GM18507 (cell line): ENCODE data around the gene THOC5.
"Not testable (repeated sequence)": the region's sequence is repeated elsewhere in the genome, so short reads cannot be mapped to it uniquely, and the experiment has no call there.

Experiments
- DNase-seq: peaks from one replicate; pipeline ENCODE4 v3.0.0; 2011; ENCODE audit warnings: low read depth; ENCODE audit not compliant: insufficient read length; ENCODE audit errors: extremely low spot score
- FAIRE-seq: peaks from 2 replicates; lab custom pipeline; 2011; peaks lifted over from hg19 to GRCh38; lab: Jason Lieb, UNC

Gene THOC5

DNA sequence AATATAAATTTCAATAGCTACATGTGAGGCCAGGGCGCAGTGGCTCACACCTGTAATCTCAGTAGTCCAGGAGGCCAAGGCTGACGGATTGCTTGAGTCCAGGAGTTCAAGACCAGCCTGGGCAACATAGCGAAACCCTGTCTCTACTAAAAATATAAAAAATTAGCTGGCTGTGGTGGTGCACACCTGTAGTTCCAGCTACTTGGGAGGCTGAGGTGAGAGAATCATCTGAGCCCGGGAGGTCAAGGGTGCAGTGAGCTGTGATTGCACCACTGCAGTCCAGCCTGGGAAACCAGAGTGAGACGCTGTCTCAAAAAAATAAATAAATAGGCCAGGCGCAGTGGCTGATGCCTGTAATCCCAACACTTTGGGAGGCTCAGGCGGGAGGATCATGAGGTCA lies 13.0 kb upstream of the THOC5 start:
- not testable (repeated sequence) for DNase-seq, FAIRE-seq

DNA sequence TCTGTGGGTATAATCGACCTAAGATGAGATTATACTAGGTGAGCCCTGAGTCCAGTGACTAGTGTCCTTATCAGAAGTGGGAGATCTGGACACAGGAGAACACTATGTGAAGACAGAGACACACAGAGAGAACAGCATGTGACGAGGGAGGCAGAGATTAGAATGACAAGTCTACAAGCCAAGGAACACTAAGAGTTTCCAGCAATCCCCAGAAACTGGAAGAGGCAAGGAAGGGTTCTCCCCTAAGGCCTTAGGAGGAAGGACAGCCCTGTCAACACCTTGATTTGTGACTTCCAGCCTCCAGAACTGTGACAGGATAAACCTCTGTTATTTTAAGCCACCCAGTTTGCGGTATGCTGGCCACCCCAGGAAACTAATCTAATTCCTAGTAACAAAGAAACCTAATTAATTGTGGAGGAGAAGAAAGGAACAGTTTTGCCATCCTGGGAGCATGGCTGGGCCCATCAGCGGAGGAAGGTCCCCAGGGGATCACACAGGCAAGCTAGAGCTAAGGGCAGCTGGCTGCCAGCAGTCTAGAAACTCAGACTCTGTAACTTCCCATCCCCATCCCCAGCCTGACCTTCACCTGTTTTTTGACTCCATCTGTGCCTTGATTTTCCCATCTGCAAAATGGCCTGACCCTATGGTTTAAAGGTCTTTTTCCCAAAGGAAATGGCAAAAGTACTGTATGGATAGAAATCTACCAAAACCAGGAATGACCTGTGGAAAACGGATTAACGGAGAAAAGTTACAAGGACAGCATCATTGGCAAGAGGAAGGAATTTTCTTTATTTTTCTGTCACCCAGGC lies 10.3 kb upstream of the THOC5 start:
- FAIRE-seq (no peak), DNase-seq (no peak)

DNA sequence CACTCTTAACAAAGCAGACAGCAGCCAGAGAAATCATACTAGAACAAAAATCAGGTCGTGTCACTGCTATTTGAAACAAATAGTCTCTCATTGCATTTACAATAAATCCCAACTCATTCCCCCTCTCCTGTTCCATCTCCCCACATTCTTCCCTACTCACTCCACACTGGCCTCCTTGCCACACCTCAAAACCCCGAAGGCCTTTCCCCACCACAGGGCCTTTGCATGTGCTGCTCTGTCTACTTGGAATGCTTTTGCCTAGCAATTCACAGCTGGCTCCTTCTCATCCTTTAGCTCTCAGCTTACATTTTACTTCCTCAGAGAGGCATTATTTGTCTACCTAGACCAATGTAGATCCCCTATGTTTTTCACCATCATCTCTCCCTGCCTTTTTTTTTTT lies 6.3 kb upstream of the THOC5 start:
- DNase-seq (no peak), FAIRE-seq (no peak)

DNA sequence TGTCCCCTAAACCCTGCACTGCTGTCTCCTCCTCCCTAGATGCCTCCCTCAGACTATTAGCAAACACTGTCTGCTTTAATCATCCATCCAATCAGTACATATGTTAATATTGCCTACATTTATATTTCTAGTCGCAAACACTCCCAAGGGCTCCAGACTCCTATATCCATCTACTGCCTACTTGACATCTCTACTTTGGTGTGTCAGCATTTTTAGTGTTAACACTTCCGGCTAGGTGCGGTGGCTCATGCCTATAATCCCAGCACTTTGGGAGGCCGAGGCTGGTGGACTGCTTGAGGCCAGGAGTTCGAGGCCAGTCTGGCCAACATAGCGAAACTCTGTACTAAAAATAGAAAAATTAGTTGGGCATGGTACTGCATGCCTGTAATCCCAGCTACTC lies 5.5 kb upstream of the THOC5 start:
- FAIRE-seq, result no peak
- DNase-seq, result no peak

DNA sequence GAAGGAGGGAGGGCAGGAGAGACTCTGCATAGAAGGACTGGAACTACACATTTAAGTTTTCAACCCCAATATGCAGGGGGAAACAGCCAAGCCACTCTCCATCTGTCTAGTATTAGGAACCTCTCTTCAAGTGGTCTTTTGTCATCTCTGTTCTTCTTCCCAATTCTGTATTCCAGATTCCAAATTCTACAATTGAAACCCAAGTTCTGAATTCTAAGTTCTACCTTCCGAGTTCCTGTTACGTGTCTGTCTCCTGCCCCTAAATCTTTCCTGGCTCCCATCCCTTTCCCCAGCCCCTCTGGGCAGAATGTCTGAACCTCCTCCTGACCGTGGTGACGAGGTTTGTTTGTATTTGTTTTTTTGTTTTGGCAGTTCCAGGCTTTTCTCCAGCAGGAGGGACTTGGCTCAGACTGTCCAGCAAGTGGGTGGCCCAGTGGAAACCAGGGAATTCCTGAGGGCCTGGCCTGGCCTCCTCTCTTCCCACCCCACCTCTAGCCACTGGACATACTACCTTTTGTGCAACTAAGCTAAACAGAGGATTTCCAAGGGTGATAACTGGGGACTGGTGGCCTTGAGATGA lies 1.6 kb upstream of the THOC5 start:
- FAIRE-seq (no peak), DNase-seq (no peak)

DNA sequence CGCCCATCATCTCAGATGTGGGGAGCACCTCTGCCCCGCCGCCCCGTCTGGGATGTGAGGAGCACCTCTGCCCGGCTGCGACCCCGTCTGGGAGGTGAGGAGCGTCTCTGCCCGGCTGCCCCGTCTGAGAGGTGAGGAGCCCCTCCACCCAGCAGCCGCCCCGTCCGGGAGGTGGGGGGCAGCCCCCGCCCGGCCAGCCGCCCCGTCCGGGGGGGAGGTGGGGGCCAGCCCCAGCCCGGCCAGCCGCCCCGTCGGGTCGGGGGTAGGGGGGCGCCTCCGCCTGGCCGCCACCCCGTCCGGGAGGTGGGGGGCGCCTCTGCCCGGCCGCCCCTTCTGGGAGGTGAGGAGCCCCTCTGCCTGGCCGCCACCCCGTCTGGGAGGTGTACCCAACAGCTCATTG lies 1.2 kb downstream of the THOC5 start:
- not testable (repeated sequence) for FAIRE-seq, DNase-seq

DNA sequence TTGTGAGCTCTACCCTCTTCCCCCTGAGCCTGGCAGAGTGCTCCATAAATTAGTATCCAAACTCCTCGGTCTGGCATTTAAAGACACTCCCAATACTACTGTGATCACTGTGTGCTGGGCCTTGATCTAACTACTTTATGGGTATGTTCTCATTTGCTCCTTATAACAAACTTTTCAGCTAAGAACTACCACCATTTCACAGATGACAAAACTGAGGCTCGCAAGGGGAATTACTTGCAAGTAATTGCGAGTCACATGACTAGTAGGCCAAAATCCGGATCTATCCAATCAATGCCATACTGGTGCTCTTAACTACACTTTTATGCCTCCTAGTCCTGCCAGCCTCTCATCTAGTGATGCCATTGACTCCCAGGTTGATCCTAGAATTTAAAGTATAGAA lies 3.6 kb downstream of the THOC5 start:
- DNase-seq (no peak), FAIRE-seq (no peak)

DNA sequence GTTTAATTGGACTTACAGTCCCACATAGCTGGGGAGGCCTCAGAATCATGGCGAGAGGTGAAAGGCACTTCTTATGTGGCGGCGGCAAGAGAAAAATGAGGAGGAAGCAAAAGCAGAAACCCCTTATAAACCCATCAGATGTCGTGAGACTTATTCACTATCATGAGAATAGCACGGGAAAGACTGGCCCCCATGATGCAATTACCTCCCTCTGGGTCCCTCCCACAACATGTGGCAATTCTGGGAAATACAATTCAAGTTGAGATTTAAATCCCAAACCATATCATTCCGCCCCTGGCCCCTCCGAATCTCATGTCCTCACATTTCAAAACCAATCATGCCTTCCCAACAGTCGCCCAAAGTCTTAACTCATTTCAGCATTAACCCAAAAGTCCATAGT lies 8.5 kb downstream of the THOC5 start:
- not testable (repeated sequence) for DNase-seq, FAIRE-seq

DNA sequence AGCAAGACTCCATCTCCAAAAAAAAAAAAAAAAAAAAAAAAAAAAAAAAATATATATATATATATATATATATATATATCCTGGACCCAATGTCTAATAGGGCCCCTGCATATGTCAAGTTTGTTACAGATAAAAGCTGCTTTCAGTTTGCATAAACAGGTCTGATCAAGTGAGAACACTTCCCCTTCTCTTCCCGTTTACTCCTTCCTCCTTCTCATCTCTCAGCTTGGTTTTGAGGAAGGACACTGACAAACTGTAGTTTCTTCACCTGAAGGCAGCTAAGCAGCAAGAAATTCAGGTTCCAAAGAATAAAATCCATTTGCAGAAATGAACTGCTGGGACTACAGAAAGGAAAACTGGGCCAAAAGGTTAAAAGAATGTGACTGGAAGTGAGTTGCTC lies 11.7 kb downstream of the THOC5 start:
- FAIRE-seq, result no peak
- no peak for DNase-seq

DNA sequence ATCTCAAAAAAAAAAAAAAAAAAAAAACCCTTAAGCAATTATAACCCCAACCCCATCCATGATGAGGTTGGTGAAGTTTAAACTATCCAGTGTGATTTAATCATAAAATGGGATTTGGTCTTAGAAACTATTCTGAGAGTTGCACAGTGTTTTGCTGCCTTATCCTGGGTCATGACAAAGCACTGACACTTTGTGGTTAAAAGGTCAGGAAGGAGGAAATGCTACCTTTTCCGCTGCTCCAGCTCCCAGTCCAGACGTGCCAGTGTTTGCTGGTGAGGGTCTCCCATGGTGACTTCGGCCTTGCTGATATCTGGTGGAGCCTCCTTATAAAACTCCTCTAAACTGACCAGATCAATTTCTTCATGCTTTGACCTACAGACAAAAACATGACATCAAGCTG lies 14.5 kb downstream of the THOC5 start:
- no peak for DNase-seq
- no peak for FAIRE-seq

DNA sequence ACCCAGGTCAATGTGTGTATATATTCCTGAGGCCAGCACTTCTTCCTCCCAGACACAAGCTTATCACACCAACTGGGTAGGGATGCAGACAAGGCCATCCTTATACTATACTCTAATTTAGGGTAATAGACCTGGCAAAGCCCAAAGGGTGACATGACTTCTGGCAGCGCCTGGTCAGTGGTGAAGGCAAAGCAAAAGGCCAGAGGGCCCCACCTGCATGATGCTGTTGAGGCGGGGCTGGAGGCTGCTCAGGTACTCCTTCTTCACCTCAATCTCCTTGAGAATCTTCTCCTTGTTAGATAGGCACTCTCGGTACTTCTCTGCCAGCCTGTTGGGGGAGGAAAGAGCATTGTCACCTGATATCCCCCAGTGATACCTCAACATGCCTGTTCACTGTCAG lies 17.1 kb downstream of the THOC5 start:
- DNase-seq (no peak), FAIRE-seq (no peak)

DNA sequence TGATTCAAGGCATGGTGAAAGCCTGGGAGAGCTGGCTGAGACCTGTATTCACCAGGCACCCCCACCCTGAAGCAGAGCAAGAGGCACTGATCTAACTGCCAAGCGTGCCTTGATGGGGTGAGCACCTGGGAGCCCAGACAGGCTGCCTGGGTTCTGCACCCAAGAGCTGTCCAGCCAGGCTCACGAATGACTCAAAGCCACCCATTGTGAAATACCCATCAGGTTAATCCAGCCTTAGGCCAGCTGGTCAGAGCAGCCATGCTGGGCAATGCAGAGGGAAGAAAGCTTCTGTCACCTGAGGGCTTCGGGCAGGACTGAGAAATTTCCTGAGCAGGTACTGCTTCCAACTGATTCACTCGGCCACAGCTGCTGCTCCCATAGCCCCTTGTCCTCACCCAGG lies 22.1 kb downstream of the THOC5 start:
- FAIRE-seq (no peak), DNase-seq (no peak)

DNA sequence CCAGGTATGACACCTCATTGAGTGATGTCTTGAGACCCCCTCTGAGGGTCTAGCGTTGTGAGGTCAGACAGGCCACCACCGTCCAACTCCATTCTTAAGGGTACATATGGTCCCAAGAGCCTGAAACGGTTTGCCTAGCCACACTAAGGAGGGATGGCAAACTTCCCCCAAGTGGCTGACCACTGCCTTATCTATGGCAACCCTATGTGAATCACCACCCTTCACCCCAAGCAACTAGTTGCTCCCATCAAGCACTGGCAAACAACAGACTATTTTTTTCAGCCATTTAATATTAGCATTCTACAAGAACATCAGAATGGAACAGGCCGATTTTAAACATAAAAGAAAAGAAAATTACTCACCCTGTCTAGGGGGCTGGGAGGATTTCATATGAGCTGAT lies 22.8 kb downstream of the THOC5 start:
- DNase-seq (no peak), FAIRE-seq (no peak)

DNA sequence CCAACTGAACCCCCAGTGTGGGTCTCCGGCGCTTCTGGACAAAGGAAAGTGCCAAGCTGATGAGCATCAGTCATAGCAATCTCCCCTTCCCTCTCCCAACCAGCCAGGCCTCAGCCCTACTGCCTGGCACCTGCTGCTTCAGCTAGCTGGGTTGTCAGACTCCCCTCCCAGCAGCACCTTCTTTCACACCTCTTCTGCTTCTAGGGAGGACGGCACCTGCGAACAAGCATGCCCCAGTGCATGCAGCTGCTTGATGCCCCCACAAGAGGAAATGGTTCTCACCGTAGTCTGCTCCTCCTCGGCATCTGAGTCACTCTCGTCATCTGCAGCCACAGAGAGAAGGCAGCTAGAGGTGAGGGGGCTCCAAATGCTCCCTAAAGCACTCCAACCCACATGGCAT lies 25.4 kb downstream of the THOC5 start:
- FAIRE-seq (no peak), DNase-seq (no peak)

DNA sequence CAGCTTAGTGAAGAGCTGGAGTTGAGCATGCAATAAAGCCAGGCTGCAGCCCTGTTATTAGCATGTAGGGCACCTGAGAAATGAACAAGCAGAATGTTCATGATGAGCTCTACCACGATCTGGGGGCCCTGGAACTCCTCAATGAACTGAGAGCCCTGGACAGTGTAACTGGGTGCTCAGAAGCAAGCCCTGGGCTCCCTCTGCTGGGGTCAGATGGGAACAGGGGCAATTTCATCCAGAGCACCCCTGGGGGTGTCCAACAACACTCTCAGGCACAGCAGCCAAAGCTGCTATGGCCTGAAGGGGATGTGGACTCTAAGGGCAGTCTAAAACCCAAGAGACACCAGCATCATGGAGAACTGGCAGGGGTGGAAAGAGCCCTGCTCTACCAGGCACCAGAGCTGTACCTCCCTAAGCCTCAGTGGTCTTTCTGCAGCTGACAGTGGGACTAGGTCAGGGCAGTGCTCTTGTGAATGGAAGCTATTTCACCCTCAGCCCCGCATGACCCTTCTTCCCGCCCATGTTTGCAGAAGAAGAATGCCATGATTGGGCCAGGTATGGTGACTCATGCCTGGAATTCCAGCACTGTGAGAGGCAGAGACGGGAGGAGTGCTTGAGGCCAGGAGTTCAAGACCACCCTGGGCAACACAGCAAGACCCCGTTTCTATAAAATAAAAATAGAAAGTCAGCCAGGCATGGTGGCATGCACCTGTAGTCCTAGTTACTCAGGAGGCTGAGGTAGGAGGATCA lies 28.9 kb downstream of the THOC5 start:
- peak; percentile 22 for DNase-seq
- no peak for FAIRE-seq

DNA sequence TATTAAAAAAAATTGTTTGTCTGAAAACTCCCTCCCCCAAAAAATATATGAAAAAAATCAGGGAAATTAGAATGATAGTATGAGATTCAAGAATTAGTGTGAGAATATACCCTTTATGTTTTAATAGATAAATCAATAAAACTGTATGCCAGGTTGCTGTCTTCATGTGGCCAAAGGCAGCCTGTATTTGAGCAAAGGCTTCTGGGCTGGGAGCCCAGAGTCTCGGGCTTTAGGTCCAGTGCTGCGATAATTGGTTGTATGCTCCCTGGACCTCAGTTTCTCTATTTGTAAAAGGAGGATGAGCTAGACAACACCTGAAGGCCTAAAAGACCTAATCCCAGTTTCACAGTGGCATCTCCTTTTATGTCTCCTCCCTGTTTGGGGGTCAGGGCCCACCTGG lies 29.8 kb downstream of the THOC5 start:
- DNase-seq, result no peak
- no peak for FAIRE-seq

DNA sequence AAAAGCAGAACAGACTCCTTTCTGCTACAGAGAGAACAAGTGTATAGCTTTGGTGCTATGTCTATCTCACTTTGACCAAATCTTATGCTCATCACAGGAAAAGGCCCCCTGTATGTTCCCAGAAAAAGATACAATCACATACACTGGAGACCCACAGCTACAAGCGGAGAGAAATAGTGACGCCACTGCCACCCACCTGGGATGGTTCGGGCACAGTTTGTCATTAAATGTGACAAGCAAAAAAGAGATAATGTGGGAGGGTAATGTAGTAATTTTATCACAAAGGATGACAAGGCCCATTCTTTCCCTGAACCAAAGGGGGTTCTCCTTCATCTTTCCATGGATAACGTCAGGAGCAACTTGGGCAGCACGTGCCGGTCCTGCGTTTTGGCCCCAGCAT lies 32.0 kb downstream of the THOC5 start:
- DNase-seq (no peak), FAIRE-seq (no peak)

DNA sequence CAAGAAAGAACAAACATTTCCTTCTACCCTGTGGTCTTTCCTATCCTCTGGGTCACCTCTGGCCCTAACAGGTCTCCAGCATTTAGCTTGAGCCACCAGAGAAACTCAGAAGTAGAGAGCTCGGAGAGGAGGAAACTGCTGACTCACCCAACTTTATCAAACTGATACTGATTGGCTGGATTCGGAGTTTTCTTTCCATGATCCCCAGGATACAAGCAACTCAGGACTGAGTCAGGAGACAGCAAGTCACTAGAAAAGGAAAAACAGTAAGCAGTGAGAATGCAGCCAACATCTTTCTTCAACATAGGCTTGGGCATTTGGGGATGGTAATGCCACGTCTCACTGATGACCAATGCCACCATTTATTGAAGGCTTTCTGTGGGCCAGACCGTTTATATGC lies 32.7 kb downstream of the THOC5 start:
- no peak for DNase-seq

DNA sequence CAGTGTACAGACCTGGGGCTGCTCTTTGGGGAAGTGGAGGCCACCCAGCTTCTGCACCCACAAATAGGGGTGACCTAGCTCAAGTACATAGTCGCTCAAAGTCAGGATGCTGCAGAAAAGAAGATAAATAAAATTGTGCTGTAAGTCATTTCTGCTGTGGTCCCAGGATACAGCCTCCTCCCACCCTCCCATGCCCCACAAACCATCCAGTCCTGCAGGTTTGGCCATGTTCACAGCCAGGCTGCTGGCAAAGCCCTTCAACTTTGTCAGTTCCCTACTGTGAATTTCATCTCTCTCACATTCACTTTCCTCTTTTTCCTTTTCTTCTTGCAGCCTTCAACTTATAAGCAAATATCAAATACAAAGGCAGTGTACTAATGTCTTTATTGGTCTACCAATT lies 33.6 kb downstream of the THOC5 start:
- FAIRE-seq (no peak), DNase-seq (no peak)

More for the DNA sequence above, 32.7 kb downstream of the THOC5 start:
- no peak for FAIRE-seq

DNA sequence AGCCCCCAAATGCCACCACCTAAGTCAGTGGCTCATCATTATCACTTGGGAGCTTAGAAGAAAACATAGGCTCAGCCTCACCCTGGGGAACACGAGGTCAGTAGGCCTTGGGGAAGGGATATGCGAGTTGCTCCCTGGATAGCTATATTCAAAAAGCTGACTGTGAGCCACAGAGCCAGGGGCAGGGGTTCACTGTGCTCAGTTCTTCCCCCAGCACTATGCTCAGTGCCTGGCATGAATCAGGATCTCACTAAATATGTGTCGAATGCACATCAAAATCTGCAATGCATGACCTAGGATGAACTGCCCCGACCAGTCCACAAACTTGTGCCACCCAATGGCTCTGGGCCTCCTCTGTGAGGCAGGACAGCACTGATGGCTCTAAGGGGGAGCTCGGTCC lies 35.1 kb downstream of the THOC5 start:
- FAIRE-seq, result no peak
- no peak for DNase-seq
